NT2/D1 (cell line): ENCODE data around the gene ING5.

Experiments used
- DNase-seq: peaks from one replicate; pipeline ENCODE4 v3.0.0-alpha.2; 2011; ENCODE audit warnings: low read depth, low spot score
- H3K27me3 ChIP-seq: 2 replicates; pipeline ENCODE4 v1.6.0; 2011; ENCODE audit warnings: mild to moderate bottlenecking; ENCODE audit not compliant: insufficient read length, insufficient read depth
- H3K36me3 ChIP-seq: 2 replicates; pipeline ENCODE4 v1.6.1; 2011; ENCODE audit warnings: mild to moderate bottlenecking, low read length, mixed read lengths; ENCODE audit not compliant: insufficient read depth, insufficient read length
- H3K4me1 ChIP-seq: 2 replicates; pipeline ENCODE4 v1.5.1; 2011; ENCODE audit not compliant: insufficient read depth, insufficient read length
- H3K4me3 ChIP-seq: 2 replicates; pipeline ENCODE4 v1.5.1; 2011; ENCODE audit warnings: low read depth; ENCODE audit not compliant: insufficient read length
- H3K9ac ChIP-seq: 2 replicates; pipeline ENCODE4 v1.6.0; 2011; ENCODE audit warnings: low read depth; ENCODE audit not compliant: insufficient read length
- H3K9me3 ChIP-seq: 2 replicates; pipeline ENCODE4 v1.5.1; 2011; ENCODE audit warnings: mild to moderate bottlenecking, low read length; ENCODE audit not compliant: insufficient read depth
- SUZ12 ChIP-seq: IDR thresholded peaks from 2 replicates; pipeline ENCODE4 v1.6.1; 2011; ENCODE audit not compliant: insufficient read length, insufficient read depth; ENCODE audit errors: extremely low read depth
- YY1 ChIP-seq: IDR thresholded peaks from 2 replicates; pipeline ENCODE4 v1.6.1; 2011; ENCODE audit not compliant: insufficient read length, insufficient read depth
- ZNF274 ChIP-seq: IDR thresholded peaks from 2 replicates; pipeline ENCODE4 v1.6.1; 2011; ENCODE audit warnings: mild to moderate bottlenecking, low read depth, low read length

The ING5 gene

GRCh38 chr2:241764275-241765241, 62.7 kb downstream of the ING5 start:
- TF ChIP-seq ZNF274 (no peak), YY1 (no peak), SUZ12 (no peak)

GRCh38 chr2:241767464-241768250, 65.8 kb downstream of the ING5 start:
- Histone ChIP-seq H3K27me3 (no peaks in the 10 kb centered on the region), H3K4me1 (peaks cover 27% of the 10 kb centered on the region), H3K9ac (no peak overlapping the region), H3K4me3 (no peak overlapping the region), H3K9me3 (no peaks in the 10 kb centered on the region), H3K36me3 (no peaks in the 10 kb centered on the region)
- TF ChIP-seq ZNF274 (no peak), YY1 (no peak), SUZ12 (no peak)
- DNase-seq: no peak

More at GRCh38 chr2:241764275-241765241, 62.7 kb downstream of the ING5 start:
- Histone ChIP-seq H3K36me3 (peaks cover 12% of the 10 kb centered on the region), H3K4me1 (peaks cover 10% of the 10 kb centered on the region), H3K27me3 (no peaks in the 10 kb centered on the region), H3K9ac (peak overlapping the region; percentile 64), H3K9me3 (peaks cover 10% of the 10 kb centered on the region), H3K4me3 (no peak overlapping the region)
- no peak for DNase-seq

GRCh38 chr2:241768251-241768711, 66.4 kb downstream of the ING5 start:
- no peak overlapping the region for H3K4me3 ChIP-seq
- no peaks in the 10 kb centered on the region for H3K9me3 ChIP-seq
- no peak for DNase-seq
- H3K9ac ChIP-seq: no peak overlapping the region
- TF ChIP-seq SUZ12: no peak
- TF ChIP-seq YY1: no peak
- no peak for TF ChIP-seq ZNF274
- no peaks in the 10 kb centered on the region for H3K36me3 ChIP-seq
- no peaks in the 10 kb centered on the region for H3K27me3 ChIP-seq
- H3K4me1 ChIP-seq: peaks cover 28% of the 10 kb centered on the region

GRCh38 chr2:241768850-241769249, 67.0 kb downstream of the ING5 start:
- H3K36me3 ChIP-seq: no peaks in the 10 kb centered on the region
- H3K4me3 ChIP-seq: no peak overlapping the region
- H3K9ac ChIP-seq: no peak overlapping the region
- peaks cover 28% of the 10 kb centered on the region for H3K4me1 ChIP-seq
- TF ChIP-seq ZNF274: no peak
- no peak for TF ChIP-seq YY1
- TF ChIP-seq SUZ12: no peak
- no peaks in the 10 kb centered on the region for H3K27me3 ChIP-seq
- no peaks in the 10 kb centered on the region for H3K9me3 ChIP-seq
- DNase-seq: no peak

GRCh38 chr2:241769819-241770184, 68.0 kb downstream of the ING5 start:
- Histone ChIP-seq H3K4me3 (no peak overlapping the region), H3K9ac (peak overlapping the region; percentile 61), H3K4me1 (peaks cover 25% of the 10 kb centered on the region), H3K36me3 (no peaks in the 10 kb centered on the region), H3K27me3 (no peaks in the 10 kb centered on the region), H3K9me3 (no peaks in the 10 kb centered on the region)
- no peak for TF ChIP-seq ZNF274
- TF ChIP-seq YY1: no peak
- TF ChIP-seq SUZ12: no peak
- no peak for DNase-seq

GRCh38 chr2:241770185-241770935, 68.5 kb downstream of the ING5 start:
- Histone ChIP-seq H3K4me1 (peaks cover 27% of the 10 kb centered on the region), H3K4me3 (no peak overlapping the region), H3K9ac (peak overlapping the region; percentile 61), H3K36me3 (no peaks in the 10 kb centered on the region), H3K27me3 (no peaks in the 10 kb centered on the region), H3K9me3 (no peaks in the 10 kb centered on the region)
- no peak for TF ChIP-seq ZNF274
- no peak for TF ChIP-seq SUZ12
- TF ChIP-seq YY1: no peak
- DNase-seq: no peak
